ENCODE measurements around the gene CNTNAP2. TPM values are rescaled to one million over a fixed set of nuclear protein-coding genes. Genes with fewer than 3 reads are reported as not detected.

Gene CNTNAP2
- total and polyA plus RNA-seq, 2 donors (not counting 1 experiment from before 2014, with no cell fraction given) = not detected

- no peaks in the 10 kb centered on the region for H3K9me3 ChIP-seq (ENCODE audit: control insufficient read depth, insufficient read depth, low read depth, low read length)
- no peaks in the 10 kb centered on the region for H3K36me3 ChIP-seq (ENCODE audit: control insufficient read depth, insufficient read depth, low read length)
- H3K79me2 ChIP-seq (ENCODE audit: control insufficient read depth, insufficient read depth, low read length) = no peaks in the 10 kb centered on the region
- H3K27ac ChIP-seq (ENCODE audit: insufficient read depth, low read length) = no peak overlapping the region
- no peaks in the 10 kb centered on the region for H3K4me1 ChIP-seq (ENCODE audit: control insufficient read depth, extremely low read depth, insufficient read depth, low read length)
- H2AFZ ChIP-seq (ENCODE audit: low read length) = no peak overlapping the region
- H3K9ac ChIP-seq (ENCODE audit: insufficient read depth, low read length) = no peak overlapping the region
- H3K4me2 ChIP-seq (ENCODE audit: extremely low read depth, insufficient read depth, low read length) = no peak overlapping the region
- H4K20me1 ChIP-seq (ENCODE audit: control insufficient read depth, extremely low read depth, insufficient read depth, low read length) = no peaks in the 10 kb centered on the region
- DNase-seq (ENCODE audit: low read depth in 2 of 2) = no peak
- TF ChIP-seq CTCF (conservative IDR thresholded peaks at IDR 0.05 in 1 of 2, IDR thresholded peaks at IDR 0.05 in 1 of 2; ENCODE audit: low read depth in 1 of 2, low read length in 2 of 2) (no peak), EZH2 (IDR thresholded peaks at IDR 0.05; ENCODE audit: low read length, missing control alignments) (no peak)
- no peak overlapping the region for H3K4me3 ChIP-seq (replicated peaks in 1 of 4; ENCODE audit: control extremely low read depth in 1 of 4, insufficient read depth in 1 of 4, low read depth in 3 of 4, low read length in 4 of 4)
- H3K27me3 ChIP-seq (ENCODE audit: control insufficient read depth, insufficient read depth, low read length) = no peaks in the 10 kb centered on the region
These were observed 2278.0 kb downstream of the CNTNAP2 start for GRCh38 chr7:148394582-148394981.

- no peak overlapping the region for H2AFZ ChIP-seq (ENCODE audit: low read length)
- no peaks in the 10 kb centered on the region for H3K4me1 ChIP-seq (ENCODE audit: control insufficient read depth, extremely low read depth, insufficient read depth, low read length)
- H4K20me1 ChIP-seq (ENCODE audit: control insufficient read depth, extremely low read depth, insufficient read depth, low read length) = no peaks in the 10 kb centered on the region
- no peaks in the 10 kb centered on the region for H3K36me3 ChIP-seq (ENCODE audit: control insufficient read depth, insufficient read depth, low read length)
- no peaks in the 10 kb centered on the region for H3K9me3 ChIP-seq (ENCODE audit: control insufficient read depth, insufficient read depth, low read depth, low read length)
- H3K79me2 ChIP-seq (ENCODE audit: control insufficient read depth, insufficient read depth, low read length) = no peaks in the 10 kb centered on the region
- no peak overlapping the region for H3K4me2 ChIP-seq (ENCODE audit: extremely low read depth, insufficient read depth, low read length)
- no peaks in the 10 kb centered on the region for H3K27me3 ChIP-seq (ENCODE audit: control insufficient read depth, insufficient read depth, low read length)
- no peak overlapping the region for H3K9ac ChIP-seq (ENCODE audit: insufficient read depth, low read length)
- TF ChIP-seq CTCF (conservative IDR thresholded peaks at IDR 0.05 in 1 of 2, IDR thresholded peaks at IDR 0.05 in 1 of 2; ENCODE audit: low read depth in 1 of 2, low read length in 2 of 2) = no peak
- TF ChIP-seq EZH2 (IDR thresholded peaks at IDR 0.05; ENCODE audit: low read length, missing control alignments) = no peak
- DNase-seq (ENCODE audit: low read depth in 2 of 2) = no peak
- H3K4me3 ChIP-seq (replicated peaks in 1 of 4; ENCODE audit: control extremely low read depth in 1 of 4, insufficient read depth in 1 of 4, low read depth in 3 of 4, low read length in 4 of 4) = no peak overlapping the region
- H3K27ac ChIP-seq (ENCODE audit: insufficient read depth, low read length) = no peak overlapping the region
These were observed 2278.8 kb downstream of the CNTNAP2 start for GRCh38 chr7:148395352-148395811.

- Histone ChIP-seq H3K36me3 (ENCODE audit: control insufficient read depth, insufficient read depth, low read length) (no peaks in the 10 kb centered on the region), H3K79me2 (ENCODE audit: control insufficient read depth, insufficient read depth, low read length) (no peaks in the 10 kb centered on the region), H3K4me3 (replicated peaks in 1 of 4; ENCODE audit: control extremely low read depth in 1 of 4, insufficient read depth in 1 of 4, low read depth in 3 of 4, low read length in 4 of 4) (no peak overlapping the region), H2AFZ (ENCODE audit: low read length) (no peak overlapping the region), H3K4me2 (ENCODE audit: extremely low read depth, insufficient read depth, low read length) (no peak overlapping the region), H3K4me1 (ENCODE audit: control insufficient read depth, extremely low read depth, insufficient read depth, low read length) (no peaks in the 10 kb centered on the region), H4K20me1 (ENCODE audit: control insufficient read depth, extremely low read depth, insufficient read depth, low read length) (no peaks in the 10 kb centered on the region), H3K27me3 (ENCODE audit: control insufficient read depth, insufficient read depth, low read length) (no peaks in the 10 kb centered on the region), H3K9me3 (ENCODE audit: control insufficient read depth, insufficient read depth, low read depth, low read length) (no peaks in the 10 kb centered on the region), H3K27ac (ENCODE audit: insufficient read depth, low read length) (no peak overlapping the region), H3K9ac (ENCODE audit: insufficient read depth, low read length) (no peak overlapping the region)
- no peak for DNase-seq (ENCODE audit: low read depth in 2 of 2)
- no peak for TF ChIP-seq EZH2 (IDR thresholded peaks at IDR 0.05; ENCODE audit: low read length, missing control alignments)
- no peak for TF ChIP-seq CTCF (conservative IDR thresholded peaks at IDR 0.05 in 1 of 2, IDR thresholded peaks at IDR 0.05 in 1 of 2; ENCODE audit: low read depth in 1 of 2, low read length in 2 of 2)
These were observed 2279.6 kb downstream of the CNTNAP2 start for GRCh38 chr7:148395990-148396716.

Measured in fibroblast of lung (primary cell).